ENCODE measurements around the gene DPYSL5. TPM values are rescaled to one million over a fixed set of nuclear protein-coding genes. Genes with fewer than 3 reads are reported as not detected.
"Not testable (repeated sequence)": the region's sequence is repeated elsewhere in the genome, so short reads cannot be mapped to it uniquely, and the experiment has no call there.

The DPYSL5 gene
- total RNA-seq, 2 donors from 2014 or later = not detected

- Mint-ChIP-seq H3K27me3 (peaks cover 24% of the 10 kb centered on the region), H3K27ac (no peak overlapping the region), H3K4me1 (no peaks in the 10 kb centered on the region), H3K4me3 (no peak overlapping the region), H3K36me3 (ENCODE audit: low read depth) (no peaks in the 10 kb centered on the region), H3K9me3 (no peaks in the 10 kb centered on the region)
- no peak for ATAC-seq (replicated peaks)
These were observed 28.3 kb downstream of the DPYSL5 start for GRCh38 chr2:26876260-26876659.

GRCh38 chr2:26877276-26877675, 29.3 kb downstream of the DPYSL5 start:
- no peak overlapping the region for H3K4me3 Mint-ChIP-seq
- H3K9me3 Mint-ChIP-seq = no peaks in the 10 kb centered on the region
- no peaks in the 10 kb centered on the region for H3K4me1 Mint-ChIP-seq
- no peaks in the 10 kb centered on the region for H3K36me3 Mint-ChIP-seq (ENCODE audit: low read depth)
- no peak for ATAC-seq (replicated peaks)
- peaks cover 20% of the 10 kb centered on the region for H3K27me3 Mint-ChIP-seq
- H3K27ac Mint-ChIP-seq = no peak overlapping the region

GRCh38 chr2:26880161-26880560, 32.2 kb downstream of the DPYSL5 start:
- H3K9me3 Mint-ChIP-seq = no peaks in the 10 kb centered on the region
- H3K4me1 Mint-ChIP-seq = no peaks in the 10 kb centered on the region
- no peak for ATAC-seq (replicated peaks)
- H3K27ac Mint-ChIP-seq = no peak overlapping the region
- H3K4me3 Mint-ChIP-seq = no peak overlapping the region
- peaks cover 22% of the 10 kb centered on the region for H3K27me3 Mint-ChIP-seq
- no peaks in the 10 kb centered on the region for H3K36me3 Mint-ChIP-seq (ENCODE audit: low read depth)

- Mint-ChIP-seq H3K9me3 (no peaks in the 10 kb centered on the region), H3K27ac (no peak overlapping the region), H3K36me3 (ENCODE audit: low read depth) (no peaks in the 10 kb centered on the region), H3K4me1 (no peaks in the 10 kb centered on the region), H3K27me3 (peaks cover 26% of the 10 kb centered on the region), H3K4me3 (no peak overlapping the region)
- no peak for ATAC-seq (replicated peaks)
These were observed 33.0 kb downstream of the DPYSL5 start for GRCh38 chr2:26880910-26881435.

GRCh38 chr2:26882220-26882619, 34.3 kb downstream of the DPYSL5 start:
- H3K36me3 Mint-ChIP-seq (ENCODE audit: low read depth); H3K9me3 Mint-ChIP-seq; H3K4me1 Mint-ChIP-seq; H3K27ac Mint-ChIP-seq; H3K4me3 Mint-ChIP-seq; ATAC-seq (replicated peaks): not testable (repeated sequence)
- peaks cover 29% of the 10 kb centered on the region for H3K27me3 Mint-ChIP-seq

GRCh38 chr2:26883956-26884355, 36.0 kb downstream of the DPYSL5 start:
- Mint-ChIP-seq H3K4me1 (no peaks in the 10 kb centered on the region), H3K36me3 (ENCODE audit: low read depth) (no peaks in the 10 kb centered on the region), H3K9me3 (no peaks in the 10 kb centered on the region), H3K4me3 (no peak overlapping the region), H3K27ac (no peak overlapping the region), H3K27me3 (peaks cover 31% of the 10 kb centered on the region)
- ATAC-seq (replicated peaks) = no peak

- Mint-ChIP-seq H3K27me3 (peaks cover 30% of the 10 kb centered on the region), H3K27ac (peak overlapping the region; percentile 2), H3K4me1 (no peaks in the 10 kb centered on the region), H3K36me3 (ENCODE audit: low read depth) (no peaks in the 10 kb centered on the region), H3K4me3 (no peak overlapping the region), H3K9me3 (no peaks in the 10 kb centered on the region)
- no peak for ATAC-seq (replicated peaks)
These were observed 36.6 kb downstream of the DPYSL5 start for GRCh38 chr2:26884486-26884885.

- no peaks in the 10 kb centered on the region for H3K4me1 Mint-ChIP-seq
- H3K27ac Mint-ChIP-seq = no peak overlapping the region
- no peak overlapping the region for H3K4me3 Mint-ChIP-seq
- H3K36me3 Mint-ChIP-seq (ENCODE audit: low read depth) = no peaks in the 10 kb centered on the region
- ATAC-seq (replicated peaks) = no peak
- H3K9me3 Mint-ChIP-seq = no peaks in the 10 kb centered on the region
- H3K27me3 Mint-ChIP-seq = peaks cover 26% of the 10 kb centered on the region
These were observed 37.9 kb downstream of the DPYSL5 start for GRCh38 chr2:26885651-26886329.

GRCh38 chr2:26886736-26887135, 38.8 kb downstream of the DPYSL5 start:
- Mint-ChIP-seq H3K36me3 (ENCODE audit: low read depth) (no peaks in the 10 kb centered on the region), H3K27ac (no peak overlapping the region), H3K9me3 (no peaks in the 10 kb centered on the region), H3K4me3 (no peak overlapping the region), H3K27me3 (peaks cover 26% of the 10 kb centered on the region), H3K4me1 (no peaks in the 10 kb centered on the region)
- no peak for ATAC-seq (replicated peaks)

- no peak for ATAC-seq (replicated peaks)
- Mint-ChIP-seq H3K9me3 (no peaks in the 10 kb centered on the region), H3K4me1 (no peaks in the 10 kb centered on the region), H3K27ac (no peak overlapping the region), H3K27me3 (peaks cover 26% of the 10 kb centered on the region), H3K36me3 (ENCODE audit: low read depth) (no peaks in the 10 kb centered on the region), H3K4me3 (no peak overlapping the region)
These were observed 39.2 kb downstream of the DPYSL5 start for GRCh38 chr2:26887151-26887550.

GRCh38 chr2:26889796-26890195, 41.9 kb downstream of the DPYSL5 start:
- Mint-ChIP-seq H3K4me1 (no peaks in the 10 kb centered on the region), H3K27me3 (peaks cover 22% of the 10 kb centered on the region), H3K27ac (no peak overlapping the region), H3K9me3 (no peaks in the 10 kb centered on the region), H3K4me3 (no peak overlapping the region), H3K36me3 (ENCODE audit: low read depth) (no peaks in the 10 kb centered on the region)
- no peak for ATAC-seq (replicated peaks)

GRCh38 chr2:26890341-26891000, 42.5 kb downstream of the DPYSL5 start:
- Mint-ChIP-seq H3K9me3 (no peaks in the 10 kb centered on the region), H3K27me3 (peaks cover 18% of the 10 kb centered on the region), H3K36me3 (ENCODE audit: low read depth) (no peaks in the 10 kb centered on the region)

GRCh38 chr2:26892133-26892532, 44.2 kb downstream of the DPYSL5 start:
- no peak for ATAC-seq (replicated peaks)
- Mint-ChIP-seq H3K27me3 (peaks cover 14% of the 10 kb centered on the region), H3K9me3 (no peaks in the 10 kb centered on the region), H3K4me3 (no peak overlapping the region), H3K27ac (no peak overlapping the region), H3K4me1 (no peaks in the 10 kb centered on the region), H3K36me3 (ENCODE audit: low read depth) (no peaks in the 10 kb centered on the region)

More at GRCh38 chr2:26890341-26891000, 42.5 kb downstream of the DPYSL5 start:
- no peak for ATAC-seq (replicated peaks)
- Mint-ChIP-seq H3K4me3 (no peak overlapping the region), H3K4me1 (no peaks in the 10 kb centered on the region), H3K27ac (no peak overlapping the region)

- ATAC-seq (replicated peaks) = no peak
- Mint-ChIP-seq H3K9me3 (no peaks in the 10 kb centered on the region), H3K4me3 (no peak overlapping the region), H3K36me3 (ENCODE audit: low read depth) (no peaks in the 10 kb centered on the region), H3K27ac (no peak overlapping the region), H3K4me1 (no peaks in the 10 kb centered on the region), H3K27me3 (peaks cover 16% of the 10 kb centered on the region)
These were observed 45.1 kb downstream of the DPYSL5 start for GRCh38 chr2:26892922-26893524.

- no peak for ATAC-seq (replicated peaks)
- no peaks in the 10 kb centered on the region for H3K9me3 Mint-ChIP-seq
- no peak overlapping the region for H3K4me3 Mint-ChIP-seq
- no peak overlapping the region for H3K27ac Mint-ChIP-seq
- H3K27me3 Mint-ChIP-seq = peaks cover 11% of the 10 kb centered on the region
- no peaks in the 10 kb centered on the region for H3K36me3 Mint-ChIP-seq (ENCODE audit: low read depth)
- H3K4me1 Mint-ChIP-seq = no peaks in the 10 kb centered on the region
These were observed 46.2 kb downstream of the DPYSL5 start for GRCh38 chr2:26894136-26894535.
